ENCODE measurements around the gene RYK. TPM values are rescaled to one million over a fixed set of nuclear protein-coding genes. Genes with fewer than 3 reads are reported as not detected.
"Not testable (repeated sequence)": the region's sequence is repeated elsewhere in the genome, so short reads cannot be mapped to it uniquely, and the experiment has no call there.

RYK gene
- total RNA-seq, 4 donors from 2014 or later = 92.7 to 133 (median 115) TPM

- TF ChIP-seq EP300 (IDR thresholded peaks at IDR 0.05) = no peak
- no peak for TF ChIP-seq POLR2A (IDR thresholded peaks at IDR 0.05)
- TF ChIP-seq CTCF (IDR thresholded peaks at IDR 0.05) = no peak
- no peak for TF ChIP-seq POLR2AphosphoS5 (IDR thresholded peaks at IDR 0.05)
- WGBS, 2 donors (ENCODE audit: low coverage in 1 of 2) = 83 to 100% methylated on average over 1 to 2 of the region's 2 CpGs
- Histone ChIP-seq H3K9me3 (no peaks in the 10 kb centered on the region), H3K27me3 (no peaks in the 10 kb centered on the region), H3K36me3 (no peaks in the 10 kb centered on the region), H3K27ac (no peak overlapping the region), H3K4me3 (no peak overlapping the region), H3K4me1 (peaks cover 3 to 60% (median 6%) of the 10 kb centered on the region in 3 donors)
- ATAC-seq = no peak
Observed at GRCh38 chr3:134228479-134228878, 22.2 kb downstream of the RYK start.

GRCh38 chr3:134228035-134228434 is 22.6 kb downstream of the RYK start:
- 42 to 58% methylated on average over 6 of the region's 6 CpGs for WGBS, 2 donors (ENCODE audit: low coverage in 1 of 2)
- no peak for ATAC-seq
- H3K4me3 ChIP-seq = no peak overlapping the region
- H3K27ac ChIP-seq = no peak overlapping the region
- H3K27me3 ChIP-seq = no peaks in the 10 kb centered on the region
- TF ChIP-seq POLR2A (IDR thresholded peaks at IDR 0.05) (no peak), EP300 (IDR thresholded peaks at IDR 0.05) (no peak), POLR2AphosphoS5 (IDR thresholded peaks at IDR 0.05) (no peak), CTCF (IDR thresholded peaks at IDR 0.05) (no peak)
- no peaks in the 10 kb centered on the region for H3K36me3 ChIP-seq
- H3K4me1 ChIP-seq = peaks cover 3 to 60% (median 5%) of the 10 kb centered on the region in 3 donors
- H3K9me3 ChIP-seq = no peaks in the 10 kb centered on the region

DNA sequence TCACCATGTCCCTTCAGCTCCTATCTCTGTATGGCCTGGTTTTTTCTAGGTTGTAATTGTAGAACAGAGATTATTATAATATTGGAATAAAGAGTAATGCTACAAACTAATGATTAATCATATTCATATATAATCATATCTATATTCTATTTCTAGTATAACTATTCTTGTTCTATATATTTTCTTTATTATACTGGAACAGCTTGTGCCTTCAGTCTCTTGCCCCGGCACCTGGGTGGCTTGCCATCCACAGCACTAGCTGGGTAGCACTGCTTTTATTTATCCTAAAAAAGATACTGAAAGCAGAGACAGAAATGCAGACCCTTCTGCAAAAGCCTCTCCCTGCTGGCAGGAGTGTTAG is 25.9 kb downstream of the RYK start:
- not testable (repeated sequence) for H3K9me3 ChIP-seq, H3K27ac ChIP-seq, ATAC-seq, H3K27me3 ChIP-seq, H3K4me3 ChIP-seq, H3K36me3 ChIP-seq
- 57 to 82% methylated on average over 1 of the region's 1 CpG for WGBS, 2 donors (ENCODE audit: low coverage in 1 of 2)
- H3K4me1 ChIP-seq = peaks cover 0 to 43% (median 0%) of the 10 kb centered on the region in 3 donors

- H3K4me3 ChIP-seq = no peak overlapping the region
- WGBS, 2 donors (ENCODE audit: low coverage in 1 of 2) = 71 to 100% methylated on average over 1 to 2 of the region's 2 CpGs
- H3K36me3 ChIP-seq = no peaks in the 10 kb centered on the region
- H3K9me3 ChIP-seq = no peaks in the 10 kb centered on the region
- no peaks in the 10 kb centered on the region for H3K27me3 ChIP-seq
- H3K4me1 ChIP-seq = peaks cover 0 to 34% (median 0%) of the 10 kb centered on the region in 3 donors
- no peak for ATAC-seq
- H3K27ac ChIP-seq = no peak overlapping the region
- TF ChIP-seq POLR2A (IDR thresholded peaks at IDR 0.05) (no peak), EP300 (IDR thresholded peaks at IDR 0.05) (no peak), CTCF (IDR thresholded peaks at IDR 0.05) (no peak), POLR2AphosphoS5 (IDR thresholded peaks at IDR 0.05) (no peak)
Observed at GRCh38 chr3:134222835-134223234, 27.8 kb downstream of the RYK start.

DNA sequence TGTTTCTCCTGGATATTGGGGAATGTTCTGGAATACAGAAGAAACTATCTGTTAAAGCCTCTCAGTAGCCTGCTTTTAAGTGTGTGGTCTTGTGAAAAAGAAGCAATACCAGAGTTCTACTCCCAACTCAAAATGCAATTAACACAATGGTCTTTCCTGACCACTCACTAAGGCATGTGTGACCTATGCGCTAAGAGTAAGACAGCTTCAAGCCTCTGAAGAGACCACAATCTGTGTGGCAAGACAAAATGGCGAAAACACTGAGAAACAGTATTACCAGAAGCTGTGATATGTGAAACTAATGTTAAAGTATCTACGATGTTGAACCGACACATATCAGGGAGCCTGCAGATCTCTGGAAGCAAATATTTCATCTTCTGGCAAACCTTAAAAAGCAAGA is 33.8 kb downstream of the RYK start:
- no peaks in the 10 kb centered on the region for H3K36me3 ChIP-seq
- H3K4me3 ChIP-seq = no peak overlapping the region
- TF ChIP-seq POLR2A (IDR thresholded peaks at IDR 0.05) = no peak
- no peak for TF ChIP-seq CTCF (IDR thresholded peaks at IDR 0.05)
- no peak for TF ChIP-seq POLR2AphosphoS5 (IDR thresholded peaks at IDR 0.05)
- TF ChIP-seq EP300 (IDR thresholded peaks at IDR 0.05) = no peak
- H3K9me3 ChIP-seq = no peaks in the 10 kb centered on the region
- H3K27ac ChIP-seq = no peak overlapping the region
- 80 to 85% methylated on average over 1 to 4 of the region's 4 CpGs for WGBS, 2 donors (ENCODE audit: low coverage in 1 of 2)
- no peak for ATAC-seq
- H3K27me3 ChIP-seq = no peaks in the 10 kb centered on the region
- H3K4me1 ChIP-seq = peaks cover 0 to 43% (median 0%) of the 10 kb centered on the region in 3 donors

All from gastroesophageal sphincter (tissue), 4 donors.